Measurements from ENCODE around the gene MAP7.
"Not testable (repeated sequence)": the region's sequence is repeated elsewhere in the genome, so short reads cannot be mapped to it uniquely, and the experiment has no call there.

The MAP7 gene

DNA sequence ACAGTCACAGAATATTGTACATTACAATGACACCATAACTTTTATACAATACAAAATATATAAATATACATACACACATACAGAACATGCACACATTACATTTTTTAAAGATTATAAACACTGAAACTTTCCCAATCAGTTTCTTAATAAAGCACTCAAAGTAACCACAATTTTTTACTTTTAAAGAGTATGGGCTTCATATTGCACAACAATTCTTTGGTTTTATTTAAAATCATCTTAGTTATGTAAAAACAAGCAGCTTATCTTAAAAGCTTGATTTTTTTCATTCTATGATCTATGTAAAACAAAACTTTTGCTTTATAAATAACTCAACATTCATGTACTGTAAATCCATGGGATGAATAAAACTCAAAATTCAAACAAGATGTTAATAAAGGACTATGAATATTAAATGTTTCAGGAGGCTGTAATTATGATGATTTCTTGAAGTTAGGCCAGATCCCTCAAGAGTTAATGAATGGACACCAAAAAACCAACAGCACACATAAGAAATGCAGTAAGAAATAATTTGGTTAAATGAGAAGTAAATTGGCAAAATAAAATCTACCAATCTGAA, 167.5 kb downstream of the MAP7 start:
- H3K4me3 ChIP-seq (ENCODE audit: low read depth, low read length) = no peak overlapping the region
- TF ChIP-seq, protein P1, sequence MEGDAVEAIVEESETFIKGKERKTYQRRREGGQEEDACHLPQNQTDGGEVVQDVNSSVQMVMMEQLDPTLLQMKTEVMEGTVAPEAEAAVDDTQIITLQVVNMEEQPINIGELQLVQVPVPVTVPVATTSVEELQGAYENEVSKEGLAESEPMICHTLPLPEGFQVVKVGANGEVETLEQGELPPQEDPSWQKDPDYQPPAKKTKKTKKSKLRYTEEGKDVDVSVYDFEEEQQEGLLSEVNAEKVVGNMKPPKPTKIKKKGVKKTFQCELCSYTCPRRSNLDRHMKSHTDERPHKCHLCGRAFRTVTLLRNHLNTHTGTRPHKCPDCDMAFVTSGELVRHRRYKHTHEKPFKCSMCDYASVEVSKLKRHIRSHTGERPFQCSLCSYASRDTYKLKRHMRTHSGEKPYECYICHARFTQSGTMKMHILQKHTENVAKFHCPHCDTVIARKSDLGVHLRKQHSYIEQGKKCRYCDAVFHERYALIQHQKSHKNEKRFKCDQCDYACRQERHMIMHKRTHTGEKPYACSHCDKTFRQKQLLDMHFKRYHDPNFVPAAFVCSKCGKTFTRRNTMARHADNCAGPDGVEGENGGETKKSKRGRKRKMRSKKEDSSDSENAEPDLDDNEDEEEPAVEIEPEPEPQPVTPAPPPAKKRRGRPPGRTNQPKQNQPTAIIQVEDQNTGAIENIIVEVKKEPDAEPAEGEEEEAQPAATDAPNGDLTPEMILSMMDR (IDR thresholded peaks at IDR 0.05; ENCODE audit: low read depth, low read length, missing control alignments) = no peak
- DNase-seq (ENCODE audit: low read depth) = no peak

DNA sequence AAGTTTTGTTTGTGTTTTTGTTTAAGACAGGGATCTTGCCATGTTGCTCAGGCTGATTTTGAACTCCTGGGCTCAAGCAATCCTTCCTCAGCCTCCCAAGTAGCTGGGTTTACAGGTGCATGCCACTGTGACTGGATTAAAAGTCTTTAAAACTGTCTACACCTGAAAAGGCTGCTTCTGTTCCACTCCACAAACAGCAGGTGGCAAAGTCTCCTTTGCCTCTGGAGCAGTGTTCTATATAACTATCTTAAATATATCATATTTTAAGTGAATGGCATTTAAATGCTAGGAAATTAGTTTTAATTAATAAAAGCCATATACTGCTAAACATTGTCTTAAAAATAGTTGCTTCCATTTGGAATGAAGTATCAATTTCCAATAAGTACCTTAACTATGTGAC, 171.3 kb downstream of the MAP7 start:
- TF ChIP-seq, protein P1 (IDR thresholded peaks at IDR 0.05; ENCODE audit: low read depth, low read length, missing control alignments) = no peak
- H3K4me3 ChIP-seq (ENCODE audit: low read depth, low read length) = no peak overlapping the region
- DNase-seq (ENCODE audit: low read depth) = no peak

DNA sequence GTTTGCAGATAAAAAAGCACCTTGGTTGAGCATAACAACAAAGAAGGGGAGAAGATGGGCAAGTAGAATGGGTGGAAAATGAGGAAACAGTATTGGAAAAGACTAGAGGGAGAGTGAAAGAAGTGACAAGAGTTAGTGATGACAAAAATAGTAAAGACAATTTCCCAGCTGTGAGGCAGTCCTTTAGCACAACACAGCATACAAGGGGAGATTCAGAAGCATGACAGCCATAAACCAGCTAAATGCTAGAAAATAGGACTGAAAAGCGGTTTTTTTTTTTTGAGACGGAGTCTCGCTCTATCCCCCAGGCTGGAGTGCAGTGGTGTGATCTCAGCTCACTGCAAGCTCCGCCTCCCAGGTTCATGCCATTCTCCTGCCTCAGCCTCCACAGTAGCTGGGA, 174.4 kb downstream of the MAP7 start:
- DNase-seq (ENCODE audit: low read depth) = not testable (repeated sequence)

DNA sequence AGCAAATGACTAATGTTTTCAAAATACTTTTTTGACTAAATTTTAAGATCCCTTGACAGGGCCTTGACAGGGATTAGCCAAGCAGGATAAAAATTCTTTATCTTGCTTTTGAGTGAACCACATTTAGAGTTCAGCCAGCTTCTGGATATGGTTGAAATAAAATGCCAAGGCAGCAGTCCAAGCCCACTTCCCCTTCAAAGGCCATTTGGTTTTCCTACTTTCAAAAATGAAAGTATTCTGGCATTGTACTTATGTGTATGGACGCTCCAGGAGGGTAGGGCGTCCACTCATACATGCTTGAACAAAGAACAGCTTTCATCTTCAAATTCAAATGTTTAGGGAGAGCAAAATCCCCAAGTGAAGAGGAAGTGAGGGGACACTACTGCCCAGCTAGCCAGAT, 178.3 kb downstream of the MAP7 start:
- no peak for DNase-seq (ENCODE audit: low read depth)
- TF ChIP-seq, protein P1 (IDR thresholded peaks at IDR 0.05; ENCODE audit: low read depth, low read length, missing control alignments) = no peak
- H3K4me3 ChIP-seq (ENCODE audit: low read depth, low read length) = no peak overlapping the region

More for the DNA sequence above, 174.4 kb downstream of the MAP7 start:
- not testable (repeated sequence) for H3K4me3 ChIP-seq (ENCODE audit: low read depth, low read length)

DNA sequence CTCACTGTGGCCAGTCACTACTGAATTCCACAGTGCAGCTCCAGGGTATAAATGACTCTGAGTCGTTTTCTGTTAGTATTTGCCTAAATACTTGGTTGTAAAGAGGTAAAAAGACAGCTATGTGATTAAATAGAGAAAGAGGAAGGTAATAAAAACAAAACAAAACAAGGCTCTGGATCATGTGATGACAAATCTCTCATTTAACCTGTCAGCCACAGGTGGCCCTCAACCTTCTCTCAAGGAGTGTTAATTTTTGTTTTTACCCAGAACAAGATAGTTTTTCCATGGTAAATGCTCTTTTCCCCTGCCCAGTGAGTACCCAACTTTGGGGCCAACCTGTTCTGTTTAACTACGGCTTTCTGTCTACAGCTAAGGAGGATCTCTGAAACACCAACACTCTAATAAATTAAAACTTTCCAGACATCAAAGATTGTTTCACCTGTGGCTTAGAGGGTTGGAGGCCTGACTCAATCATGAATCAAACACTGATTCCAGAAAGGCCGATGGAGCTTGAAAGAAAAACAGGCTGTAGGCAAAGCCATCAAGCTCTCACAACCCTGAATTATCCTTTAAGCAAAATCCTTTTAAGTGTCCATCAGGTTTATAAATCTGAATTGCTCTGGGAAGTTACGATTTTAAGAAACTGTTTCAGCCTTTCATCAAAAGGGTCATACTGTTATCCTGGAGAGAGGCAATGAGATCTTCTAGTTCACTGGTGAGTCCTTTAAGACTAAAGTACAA, 179.1 kb downstream of the MAP7 start:
- TF ChIP-seq, protein P1 (IDR thresholded peaks at IDR 0.05; ENCODE audit: low read depth, low read length, missing control alignments) = no peak
- no peak for DNase-seq (ENCODE audit: low read depth)
- no peak overlapping the region for H3K4me3 ChIP-seq (ENCODE audit: low read depth, low read length)

DNA sequence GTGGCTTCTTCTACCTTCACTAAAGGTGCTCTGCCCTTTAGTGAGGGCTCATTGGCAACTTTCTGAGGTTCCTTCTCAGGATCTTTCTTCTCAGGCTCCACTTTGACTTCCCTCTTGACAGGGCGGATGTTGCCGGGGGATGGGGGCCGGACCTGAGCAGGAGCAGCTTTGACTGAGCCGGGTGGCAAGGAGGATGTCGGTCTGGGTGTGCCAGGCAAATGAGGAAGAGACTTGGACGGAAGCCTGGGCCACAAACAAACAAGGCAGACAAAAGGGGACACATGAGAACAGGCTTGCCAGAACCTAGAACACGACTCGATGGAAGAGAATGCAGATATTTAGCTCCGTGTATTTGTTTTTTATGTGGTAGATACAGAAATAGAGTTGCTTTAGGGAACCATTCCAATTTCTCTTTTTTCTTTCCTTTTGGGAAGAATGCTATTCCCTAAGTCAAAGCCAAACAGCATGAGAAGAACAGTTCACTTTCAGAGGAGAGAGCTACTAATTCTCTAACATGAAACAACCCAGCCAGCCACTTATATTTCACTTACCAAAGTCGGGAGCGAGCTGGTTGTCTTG, 184.4 kb downstream of the MAP7 start:
- no peak overlapping the region for H3K4me3 ChIP-seq (ENCODE audit: low read depth, low read length)

More for the DNA sequence above, 184.4 kb downstream of the MAP7 start:
- peak; percentile 10 for DNase-seq (ENCODE audit: low read depth)
- TF ChIP-seq, protein P1 (IDR thresholded peaks at IDR 0.05; ENCODE audit: low read depth, low read length, missing control alignments) = no peak

All from GM12864 (cell line).